GM10266 (cell line): ENCODE data around the gene CHURC1.
A peak's percentile ranks its signal among the peaks of the same experiment; 100 is the strongest.

Experiments
- DNase-seq: peaks from one replicate; pipeline ENCODE4 v3.0.0; 2012; ENCODE audit errors: extremely low spot score
- TF ChIP-seq, protein P1 (sequence below): IDR thresholded peaks from 2 replicates; pipeline ENCODE4 v1.5.1; 2012; ENCODE audit warnings: mild to moderate bottlenecking, low read depth; ENCODE audit not compliant: control insufficient read depth, insufficient read depth; ENCODE audit errors: missing control alignments

CHURC1 gene

GRCh38 chr14:64956697-64957406 is 42.6 kb downstream of the CHURC1 start:
- no peak for DNase-seq

DNA sequence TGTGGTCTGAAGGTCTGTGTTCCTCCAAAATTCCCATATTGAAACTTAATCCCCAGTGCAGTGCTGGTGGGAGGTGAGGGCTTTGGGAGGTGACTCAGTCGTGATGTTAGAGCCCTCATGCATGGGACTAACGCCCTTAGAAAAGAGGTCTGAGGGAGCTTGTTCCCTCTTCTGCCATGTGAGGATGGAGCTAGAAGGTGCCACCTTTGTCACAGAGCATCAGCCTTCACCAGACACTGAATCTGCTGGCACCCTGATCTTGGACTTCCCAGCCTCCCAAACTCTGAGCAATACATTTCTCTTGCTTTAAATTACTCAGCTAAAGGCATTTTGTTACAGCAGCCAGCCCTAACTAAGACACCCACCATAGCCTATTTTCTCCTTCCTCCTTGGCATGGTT is 43.9 kb downstream of the CHURC1 start:
- TF ChIP-seq, protein P1, sequence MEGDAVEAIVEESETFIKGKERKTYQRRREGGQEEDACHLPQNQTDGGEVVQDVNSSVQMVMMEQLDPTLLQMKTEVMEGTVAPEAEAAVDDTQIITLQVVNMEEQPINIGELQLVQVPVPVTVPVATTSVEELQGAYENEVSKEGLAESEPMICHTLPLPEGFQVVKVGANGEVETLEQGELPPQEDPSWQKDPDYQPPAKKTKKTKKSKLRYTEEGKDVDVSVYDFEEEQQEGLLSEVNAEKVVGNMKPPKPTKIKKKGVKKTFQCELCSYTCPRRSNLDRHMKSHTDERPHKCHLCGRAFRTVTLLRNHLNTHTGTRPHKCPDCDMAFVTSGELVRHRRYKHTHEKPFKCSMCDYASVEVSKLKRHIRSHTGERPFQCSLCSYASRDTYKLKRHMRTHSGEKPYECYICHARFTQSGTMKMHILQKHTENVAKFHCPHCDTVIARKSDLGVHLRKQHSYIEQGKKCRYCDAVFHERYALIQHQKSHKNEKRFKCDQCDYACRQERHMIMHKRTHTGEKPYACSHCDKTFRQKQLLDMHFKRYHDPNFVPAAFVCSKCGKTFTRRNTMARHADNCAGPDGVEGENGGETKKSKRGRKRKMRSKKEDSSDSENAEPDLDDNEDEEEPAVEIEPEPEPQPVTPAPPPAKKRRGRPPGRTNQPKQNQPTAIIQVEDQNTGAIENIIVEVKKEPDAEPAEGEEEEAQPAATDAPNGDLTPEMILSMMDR: no peak
- DNase-seq: no peak

More at GRCh38 chr14:64956697-64957406, 42.6 kb downstream of the CHURC1 start:
- TF ChIP-seq, protein P1: no peak

GRCh38 chr14:64958743-64959142 is 44.5 kb downstream of the CHURC1 start:
- TF ChIP-seq, protein P1: no peak
- no peak for DNase-seq

GRCh38 chr14:64960762-64961276 is 46.6 kb downstream of the CHURC1 start:
- DNase-seq: no peak

GRCh38 chr14:64963611-64964010 is 49.4 kb downstream of the CHURC1 start:
- TF ChIP-seq, protein P1: no peak
- DNase-seq: no peak

More at GRCh38 chr14:64960762-64961276, 46.6 kb downstream of the CHURC1 start:
- TF ChIP-seq, protein P1: peak; percentile 10

DNA sequence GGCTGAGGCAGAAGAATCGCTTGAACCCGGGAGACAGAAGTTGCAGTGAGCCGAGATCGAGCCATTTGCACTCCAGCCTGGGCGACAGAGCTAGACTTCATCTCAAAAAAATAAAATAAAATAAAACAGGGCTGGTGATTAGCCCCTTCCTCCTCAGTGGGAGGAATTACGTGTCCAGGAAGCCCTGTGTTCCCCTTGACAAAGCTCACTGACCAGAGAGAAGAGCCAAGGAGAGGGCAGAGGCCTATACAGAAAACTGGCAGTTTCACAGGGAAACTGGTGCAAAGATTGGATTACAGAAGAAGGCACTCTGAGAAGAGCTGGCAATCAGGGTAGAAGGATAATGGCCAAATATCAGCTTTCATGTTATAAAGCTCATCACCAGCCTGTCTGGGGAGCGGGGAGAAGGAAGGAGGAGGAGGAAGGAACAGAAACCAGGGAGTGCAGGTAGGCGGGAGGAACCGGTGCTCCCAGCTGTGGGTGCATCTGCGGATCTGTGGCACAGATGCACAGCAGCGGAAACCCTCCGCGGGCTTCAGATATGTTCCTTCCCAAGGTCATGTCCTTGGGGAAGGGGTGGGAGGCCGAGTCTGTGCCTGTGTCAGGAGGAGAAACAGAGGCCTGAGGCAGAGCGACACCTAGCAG is 51.2 kb downstream of the CHURC1 start:
- TF ChIP-seq, protein P1: no peak
- no peak for DNase-seq

DNA sequence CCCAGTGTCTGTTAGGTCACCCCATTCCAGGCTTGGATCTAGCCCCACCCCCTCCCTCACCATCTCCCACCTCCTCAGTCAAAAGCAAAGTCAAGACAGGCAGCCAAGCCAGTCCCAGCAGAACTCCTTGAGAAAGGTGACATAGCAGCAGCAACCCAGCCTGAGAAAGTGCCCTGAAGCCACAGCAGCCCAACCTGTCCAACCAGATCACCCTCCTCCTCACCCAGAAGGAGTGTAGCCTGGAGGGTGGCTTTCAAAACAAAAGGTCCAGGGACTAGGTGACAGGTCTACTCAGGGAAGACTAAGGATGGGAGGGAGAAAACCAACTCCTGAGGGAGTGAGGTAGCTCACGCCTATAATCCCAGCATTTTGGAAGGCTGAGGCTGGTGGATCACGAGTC is 52.7 kb downstream of the CHURC1 start:
- TF ChIP-seq, protein P1: no peak
- no peak for DNase-seq
